ENCODE measurements around the gene TIMP3. TPM values are rescaled to one million over a fixed set of nuclear protein-coding genes. Genes with fewer than 3 reads are reported as not detected.

TIMP3 gene
- total RNA-seq, 1 donor = 924 TPM

GRCh38 chr22:32858957-32859356 lies 57.5 kb downstream of the TIMP3 start:
- DNase-seq (ENCODE audit: low read depth) = peak; percentile 19
- TF ChIP-seq CTCF (IDR thresholded peaks at IDR 0.05; ENCODE audit: insufficient read depth, low read depth, low read length) = no peak

DNA sequence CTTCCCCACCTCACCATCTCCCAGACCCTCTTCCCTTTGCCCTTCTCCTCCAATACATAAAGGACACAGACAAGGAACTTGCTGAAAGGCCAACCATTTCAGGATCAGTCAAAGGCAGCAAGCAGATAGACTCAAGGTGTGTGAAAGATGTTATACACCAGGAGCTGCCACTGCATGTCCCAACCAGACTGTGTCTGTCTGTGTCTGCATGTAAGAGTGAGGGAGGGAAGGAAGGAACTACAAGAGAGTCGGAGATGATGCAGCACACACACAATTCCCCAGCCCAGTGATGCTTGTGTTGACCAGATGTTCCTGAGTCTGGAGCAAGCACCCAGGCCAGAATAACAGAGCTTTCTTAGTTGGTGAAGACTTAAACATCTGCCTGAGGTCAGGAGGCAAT lies 58.2 kb downstream of the TIMP3 start:
- peak; percentile 22 for DNase-seq (ENCODE audit: low read depth)
- no peak for TF ChIP-seq CTCF (IDR thresholded peaks at IDR 0.05; ENCODE audit: insufficient read depth, low read depth, low read length)
- no peak overlapping the region for H3K4me3 ChIP-seq (ENCODE audit: low read depth, low read length)

More at GRCh38 chr22:32858957-32859356, 57.5 kb downstream of the TIMP3 start:
- H3K4me3 ChIP-seq (ENCODE audit: low read depth, low read length) = no peak overlapping the region

- DNase-seq (ENCODE audit: low read depth) = peak; percentile 36
- TF ChIP-seq CTCF (IDR thresholded peaks at IDR 0.05; ENCODE audit: insufficient read depth, low read depth, low read length) = no peak
- no peak overlapping the region for H3K4me3 ChIP-seq (ENCODE audit: low read depth, low read length)
Measured at GRCh38 chr22:32861330-32861729, 59.8 kb downstream of the TIMP3 start.

GRCh38 chr22:32862083-32862482 lies 60.6 kb downstream of the TIMP3 start:
- no peak for TF ChIP-seq CTCF (IDR thresholded peaks at IDR 0.05; ENCODE audit: insufficient read depth, low read depth, low read length)
- DNase-seq (ENCODE audit: low read depth) = peak; percentile 29
- H3K4me3 ChIP-seq (ENCODE audit: low read depth, low read length) = no peak overlapping the region

DNA sequence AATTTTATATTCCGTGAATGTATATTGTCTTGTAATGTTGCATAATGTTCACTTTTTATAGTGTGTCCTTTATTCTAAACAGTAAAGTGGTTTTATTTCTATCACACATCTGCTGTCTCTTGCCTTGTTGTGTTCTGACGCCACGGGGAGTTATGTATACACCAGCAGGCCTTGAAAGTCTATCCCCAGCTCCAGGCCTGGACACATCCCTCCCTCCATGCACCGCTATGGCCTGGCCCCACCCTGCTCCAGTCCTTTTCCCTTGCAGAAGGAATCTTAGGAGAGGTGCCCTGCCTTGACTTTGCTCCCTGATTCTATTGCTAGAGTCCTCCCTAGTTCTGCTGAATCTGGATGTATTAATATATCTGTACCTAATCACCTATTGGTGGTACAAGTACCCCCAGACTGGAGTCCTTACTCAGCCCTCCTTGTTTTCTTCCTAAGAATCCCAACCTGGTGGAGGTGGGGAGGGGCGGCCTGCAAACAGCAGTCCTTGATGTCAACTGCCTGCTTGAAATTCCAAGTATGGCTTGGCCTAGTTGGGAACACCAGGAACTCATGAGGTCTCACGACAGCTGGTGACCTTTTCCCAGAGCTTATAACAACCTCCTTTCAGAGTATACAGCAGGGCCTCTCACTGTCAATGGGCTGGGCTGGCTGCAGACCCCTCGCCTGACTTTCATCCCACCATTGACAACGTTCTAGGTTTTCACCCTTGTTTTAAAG lies 61.6 kb downstream of the TIMP3 start:
- H3K4me3 ChIP-seq (ENCODE audit: low read depth, low read length) = no peak overlapping the region
- DNase-seq (ENCODE audit: low read depth) = peak; percentile 66
- no peak for TF ChIP-seq CTCF (IDR thresholded peaks at IDR 0.05; ENCODE audit: insufficient read depth, low read depth, low read length)

DNA sequence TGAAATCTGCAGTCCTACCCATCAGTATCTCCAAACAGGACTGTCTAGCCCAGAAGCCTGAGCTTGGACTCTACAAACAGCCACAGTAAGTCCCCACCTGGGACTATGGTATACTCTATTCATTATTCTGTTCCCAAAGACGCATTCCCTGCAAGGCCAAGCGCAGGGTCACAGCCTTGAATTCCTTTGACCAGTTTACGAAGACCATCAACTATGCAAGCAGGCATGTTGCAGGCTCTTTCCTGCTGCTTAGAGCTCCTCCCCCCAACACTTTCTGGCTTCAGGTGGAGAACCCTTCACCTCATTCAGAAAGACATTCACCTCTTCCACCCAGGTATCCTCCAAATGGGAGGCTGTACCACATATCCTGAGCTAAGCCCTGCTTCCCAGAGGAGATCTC lies 62.5 kb downstream of the TIMP3 start:
- TF ChIP-seq CTCF (IDR thresholded peaks at IDR 0.05; ENCODE audit: insufficient read depth, low read depth, low read length) = no peak
- DNase-seq (ENCODE audit: low read depth) = peak; percentile 59
- no peak overlapping the region for H3K4me3 ChIP-seq (ENCODE audit: low read depth, low read length)

DNA sequence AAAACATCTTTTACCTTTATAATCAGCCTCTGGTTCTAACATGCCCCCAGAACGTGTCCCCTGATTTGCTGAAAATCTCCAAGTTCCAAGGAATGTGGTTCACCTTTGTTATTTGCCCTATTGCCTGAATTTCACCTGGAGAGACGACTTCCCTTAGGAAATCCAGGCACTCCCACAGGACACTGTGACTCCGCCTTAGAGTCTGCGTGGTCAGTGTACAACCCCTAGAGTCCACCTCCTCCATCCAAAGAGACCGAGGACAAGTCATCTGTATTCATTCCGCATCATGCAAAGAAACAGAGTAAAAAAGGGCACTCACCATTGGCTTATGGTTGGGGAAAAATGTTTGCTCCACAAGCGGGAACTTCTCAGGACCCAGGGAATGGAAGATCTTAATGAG lies 63.1 kb downstream of the TIMP3 start:
- DNase-seq (ENCODE audit: low read depth) = peak; percentile 57
- no peak overlapping the region for H3K4me3 ChIP-seq (ENCODE audit: low read depth, low read length)
- no peak for TF ChIP-seq CTCF (IDR thresholded peaks at IDR 0.05; ENCODE audit: insufficient read depth, low read depth, low read length)

All from fibroblast of villous mesenchyme (primary cell).